ENCODE results near the gene KPNA3.

The KPNA3 gene

DNA sequence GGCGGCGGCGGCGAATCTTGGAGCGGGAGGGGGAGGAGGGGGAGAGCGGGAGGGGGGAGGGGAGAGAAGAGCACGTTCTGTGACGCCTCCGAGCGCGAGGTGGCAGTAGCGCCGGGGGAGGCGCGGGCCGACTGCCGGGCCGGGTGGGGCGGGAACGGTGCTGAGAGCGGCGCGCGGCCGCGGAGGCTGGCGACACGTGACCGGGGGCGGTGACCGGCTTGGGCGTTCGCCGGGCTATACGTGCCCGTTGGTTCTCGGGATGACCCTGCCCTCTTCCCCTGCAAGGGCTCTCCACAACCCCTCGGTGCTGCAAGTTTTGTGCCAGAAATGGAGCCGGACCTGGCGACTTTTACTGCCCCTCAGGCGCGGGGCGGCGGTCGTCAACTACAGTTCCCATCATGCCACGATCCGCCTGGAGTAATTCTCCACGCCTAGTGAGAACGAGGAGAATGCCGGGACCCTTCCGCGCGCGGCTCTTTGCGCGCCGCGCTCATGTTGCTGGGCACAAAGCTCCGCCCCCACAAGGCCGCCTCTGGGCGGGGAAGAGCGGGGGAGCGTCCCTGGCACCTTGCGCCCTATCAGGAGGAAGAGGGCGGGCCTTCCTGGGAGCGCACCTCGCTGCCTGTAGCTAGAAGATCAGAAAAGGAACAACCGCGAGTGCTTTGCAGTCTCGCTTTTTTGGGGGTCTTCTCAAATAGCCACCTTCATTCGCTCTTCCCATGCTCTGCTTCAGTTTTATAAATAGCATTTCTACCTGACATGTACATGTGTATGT, at the start of gene KPNA3:
Gene KPNA3 (minus strand): TSS at position 133 of the 775 bp plus-strand sequence. CDS start 176 bp downstream, outside the sequence.
- peak within 1 kb of the TSS; percentile 100 for H3K9ac ChIP-seq (ENCODE audit: low read depth, low read length)
- no peaks in the 10 kb centered on the region for H3K36me3 ChIP-seq (ENCODE audit: insufficient read depth, low read length)
- H3K4me1 ChIP-seq (ENCODE audit: insufficient read depth, low read length) = peaks cover 14% of the 10 kb centered on the region
- H3K9me3 ChIP-seq (ENCODE audit: control insufficient read depth, insufficient read depth, low read length) = no peaks in the 10 kb centered on the region

GRCh38 chr13:49841964-49842363, 49.5 kb upstream of the KPNA3 start:
- Histone ChIP-seq H3K36me3 (ENCODE audit: insufficient read depth, low read length) (no peaks in the 10 kb centered on the region), H3K4me1 (ENCODE audit: insufficient read depth, low read length) (peaks cover 17% of the 10 kb centered on the region), H3K9me3 (ENCODE audit: control insufficient read depth, insufficient read depth, low read length) (no peaks in the 10 kb centered on the region), H3K9ac (ENCODE audit: low read depth, low read length) (no peak overlapping the region)

DNA sequence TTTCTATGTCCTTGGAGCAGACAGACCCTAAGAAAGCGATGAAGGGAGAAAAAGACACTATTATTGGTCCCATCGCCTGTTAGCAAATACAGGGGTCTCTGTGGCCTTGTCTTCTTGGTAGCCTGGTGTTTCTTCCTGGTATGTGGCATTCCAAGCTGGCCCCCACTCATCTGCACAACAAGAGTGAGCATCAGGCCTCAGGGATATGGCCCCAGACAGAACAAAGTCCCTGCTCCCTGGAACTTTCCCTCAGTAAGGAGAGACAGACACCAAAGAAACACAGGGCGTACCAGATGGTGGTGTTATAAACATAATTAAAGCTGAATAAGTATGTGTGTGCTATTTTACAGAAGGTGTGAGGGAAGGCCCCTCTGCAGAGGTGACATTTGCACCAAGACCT, 48.2 kb upstream of the KPNA3 start:
- Histone ChIP-seq H3K9me3 (ENCODE audit: control insufficient read depth, insufficient read depth, low read length) (no peaks in the 10 kb centered on the region), H3K36me3 (ENCODE audit: insufficient read depth, low read length) (no peaks in the 10 kb centered on the region), H3K9ac (ENCODE audit: low read depth, low read length) (no peak overlapping the region), H3K4me1 (ENCODE audit: insufficient read depth, low read length) (peaks cover 23% of the 10 kb centered on the region)

DNA sequence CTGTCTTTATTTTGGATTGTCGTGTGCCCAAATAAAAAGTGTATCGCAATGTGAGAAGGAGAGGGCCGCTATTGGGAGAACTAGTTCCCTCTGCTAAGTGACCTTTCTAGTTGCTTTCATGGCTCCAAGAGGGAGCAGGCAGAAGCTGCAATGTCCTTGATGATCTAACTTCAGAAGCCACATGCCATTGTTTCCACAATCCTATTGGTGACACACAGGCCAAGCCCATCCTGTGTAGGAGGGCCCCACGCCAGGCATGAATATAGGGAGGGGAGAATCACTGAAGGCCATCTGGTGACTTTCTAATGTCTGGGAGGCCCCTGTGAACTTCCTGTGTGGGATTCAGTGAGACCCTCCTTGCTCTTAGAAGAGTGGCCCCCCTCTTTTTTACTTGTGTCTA, 47.8 kb upstream of the KPNA3 start:
- H3K9me3 ChIP-seq (ENCODE audit: control insufficient read depth, insufficient read depth, low read length) = no peaks in the 10 kb centered on the region
- peaks cover 23% of the 10 kb centered on the region for H3K4me1 ChIP-seq (ENCODE audit: insufficient read depth, low read length)
- H3K9ac ChIP-seq (ENCODE audit: low read depth, low read length) = no peak overlapping the region
- H3K36me3 ChIP-seq (ENCODE audit: insufficient read depth, low read length) = no peaks in the 10 kb centered on the region

- Histone ChIP-seq H3K36me3 (ENCODE audit: insufficient read depth, low read length) (no peaks in the 10 kb centered on the region), H3K9ac (ENCODE audit: low read depth, low read length) (no peak overlapping the region), H3K9me3 (ENCODE audit: control insufficient read depth, insufficient read depth, low read length) (no peaks in the 10 kb centered on the region), H3K4me1 (ENCODE audit: insufficient read depth, low read length) (peaks cover 23% of the 10 kb centered on the region)
Measured at GRCh38 chr13:49838989-49839388, 46.5 kb upstream of the KPNA3 start.

GRCh38 chr13:49836516-49836915, 44.0 kb upstream of the KPNA3 start:
- Histone ChIP-seq H3K36me3 (ENCODE audit: insufficient read depth, low read length) (no peaks in the 10 kb centered on the region), H3K9me3 (ENCODE audit: control insufficient read depth, insufficient read depth, low read length) (no peaks in the 10 kb centered on the region), H3K4me1 (ENCODE audit: insufficient read depth, low read length) (peaks cover 23% of the 10 kb centered on the region), H3K9ac (ENCODE audit: low read depth, low read length) (no peak overlapping the region)

GRCh38 chr13:49833402-49833801, 40.9 kb upstream of the KPNA3 start:
- Histone ChIP-seq H3K9ac (ENCODE audit: low read depth, low read length) (no peak overlapping the region), H3K36me3 (ENCODE audit: insufficient read depth, low read length) (no peaks in the 10 kb centered on the region), H3K4me1 (ENCODE audit: insufficient read depth, low read length) (peaks cover 14% of the 10 kb centered on the region), H3K9me3 (ENCODE audit: control insufficient read depth, insufficient read depth, low read length) (no peaks in the 10 kb centered on the region)

GRCh38 chr13:49831455-49831854, 39.0 kb upstream of the KPNA3 start:
- Histone ChIP-seq H3K9ac (ENCODE audit: low read depth, low read length) (no peak overlapping the region), H3K9me3 (ENCODE audit: control insufficient read depth, insufficient read depth, low read length) (no peaks in the 10 kb centered on the region), H3K36me3 (ENCODE audit: insufficient read depth, low read length) (no peaks in the 10 kb centered on the region), H3K4me1 (ENCODE audit: insufficient read depth, low read length) (peaks cover 1% of the 10 kb centered on the region; the same call in 1 of the 2 replicates)

GRCh38 chr13:49830721-49831120, 38.2 kb upstream of the KPNA3 start:
- no peaks in the 10 kb centered on the region for H3K9me3 ChIP-seq (ENCODE audit: control insufficient read depth, insufficient read depth, low read length)
- no peaks in the 10 kb centered on the region; the same call in 1 of the 2 replicates for H3K4me1 ChIP-seq (ENCODE audit: insufficient read depth, low read length)
- H3K36me3 ChIP-seq (ENCODE audit: insufficient read depth, low read length) = no peaks in the 10 kb centered on the region
- H3K9ac ChIP-seq (ENCODE audit: low read depth, low read length) = no peak overlapping the region

DNA sequence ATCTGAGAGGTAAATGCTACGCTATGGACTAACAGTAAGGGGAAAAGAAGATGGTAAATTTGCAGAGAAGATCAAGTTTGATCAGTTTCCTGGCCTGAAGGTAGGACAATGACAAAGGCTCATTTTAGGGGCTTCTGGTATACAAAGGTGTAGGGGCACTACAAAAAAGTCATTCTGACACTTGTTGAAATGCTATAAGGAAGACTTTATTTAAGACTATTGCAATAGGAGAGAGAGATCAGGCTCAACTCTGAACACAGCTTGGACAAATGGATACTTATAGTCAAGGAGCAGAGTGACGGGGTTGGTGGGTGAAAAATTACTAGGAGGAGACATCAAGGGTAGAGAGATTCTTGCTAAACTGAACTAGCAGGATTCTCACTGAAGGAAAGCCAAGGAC, 37.2 kb upstream of the KPNA3 start:
- Histone ChIP-seq H3K36me3 (ENCODE audit: insufficient read depth, low read length) (no peaks in the 10 kb centered on the region), H3K9ac (ENCODE audit: low read depth, low read length) (no peak overlapping the region), H3K9me3 (ENCODE audit: control insufficient read depth, insufficient read depth, low read length) (no peaks in the 10 kb centered on the region), H3K4me1 (ENCODE audit: insufficient read depth, low read length) (no peaks in the 10 kb centered on the region; the same call in 1 of the 2 replicates)

GRCh38 chr13:49828453-49828852, 36.0 kb upstream of the KPNA3 start:
- Histone ChIP-seq H3K4me1 (ENCODE audit: insufficient read depth, low read length) (no peaks in the 10 kb centered on the region; the same call in 1 of the 2 replicates), H3K9ac (ENCODE audit: low read depth, low read length) (no peak overlapping the region), H3K9me3 (ENCODE audit: control insufficient read depth, insufficient read depth, low read length) (no peaks in the 10 kb centered on the region), H3K36me3 (ENCODE audit: insufficient read depth, low read length) (no peaks in the 10 kb centered on the region)

DNA sequence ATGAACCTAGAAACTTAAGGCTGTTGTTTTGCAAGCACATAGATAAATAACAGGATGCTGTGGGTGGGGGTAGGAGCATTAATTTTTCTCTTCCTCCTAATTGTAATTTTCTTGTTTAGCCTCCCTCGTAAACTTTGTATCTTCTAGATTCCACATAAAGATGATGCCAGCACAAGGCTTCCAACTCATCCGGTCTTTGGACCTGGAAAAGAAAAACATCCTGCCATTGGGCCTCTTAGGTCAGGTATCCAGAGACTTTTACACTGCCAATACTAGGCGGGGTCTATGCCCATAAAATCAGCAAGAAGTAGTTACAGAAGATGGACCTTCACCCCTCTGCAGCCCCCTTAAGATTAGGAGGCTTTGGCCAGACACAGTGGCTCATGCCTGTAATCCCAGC, 35.4 kb upstream of the KPNA3 start:
- Histone ChIP-seq H3K36me3 (ENCODE audit: insufficient read depth, low read length) (no peaks in the 10 kb centered on the region), H3K4me1 (ENCODE audit: insufficient read depth, low read length) (no peaks in the 10 kb centered on the region), H3K9ac (ENCODE audit: low read depth, low read length) (no peak overlapping the region), H3K9me3 (ENCODE audit: control insufficient read depth, insufficient read depth, low read length) (no peaks in the 10 kb centered on the region)

GRCh38 chr13:49827336-49827735, 34.9 kb upstream of the KPNA3 start:
- H3K4me1 ChIP-seq (ENCODE audit: insufficient read depth, low read length) = no peaks in the 10 kb centered on the region
- H3K36me3 ChIP-seq (ENCODE audit: insufficient read depth, low read length) = no peaks in the 10 kb centered on the region
- H3K9me3 ChIP-seq (ENCODE audit: control insufficient read depth, insufficient read depth, low read length) = no peaks in the 10 kb centered on the region
- H3K9ac ChIP-seq (ENCODE audit: low read depth, low read length) = no peak overlapping the region

DNA sequence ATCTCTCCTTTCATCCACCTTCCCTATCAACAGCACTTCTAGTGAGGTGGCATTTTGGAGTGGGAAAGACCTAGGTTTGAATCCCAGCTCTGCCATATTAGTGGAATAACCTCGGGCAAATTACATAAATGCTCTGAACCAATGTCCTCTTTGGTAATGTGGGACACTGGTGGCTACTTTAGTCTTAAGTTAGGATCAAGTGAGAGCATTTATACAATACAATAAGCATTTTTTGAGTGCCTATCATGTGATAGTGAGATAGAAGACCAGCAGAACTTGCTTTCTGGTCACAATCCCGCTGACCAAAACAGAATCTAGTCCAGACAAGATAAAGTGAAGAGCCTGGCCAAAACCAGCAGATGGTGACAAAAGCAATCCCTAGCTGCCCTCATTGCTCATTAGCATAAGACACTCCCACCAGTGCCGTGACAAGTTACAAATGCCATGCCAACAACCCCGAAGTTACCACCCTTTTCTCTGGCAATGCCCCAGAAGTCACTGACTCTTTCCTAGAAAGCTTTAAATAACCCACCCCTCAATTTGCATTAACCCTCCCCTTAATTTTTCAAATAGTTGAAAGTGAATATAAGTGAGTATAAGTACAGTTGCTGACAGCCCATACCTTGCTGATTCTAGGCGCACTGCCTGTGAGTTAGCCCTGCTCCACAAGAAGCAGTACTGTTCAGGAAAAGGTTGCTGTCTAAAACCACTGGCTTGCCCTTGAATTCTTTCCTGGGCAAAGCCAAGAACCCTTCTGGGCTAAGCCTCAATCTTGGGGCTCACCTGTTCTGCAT, 28.9 kb upstream of the KPNA3 start:
- H3K4me1 ChIP-seq (ENCODE audit: insufficient read depth, low read length) = no peaks in the 10 kb centered on the region
- no peaks in the 10 kb centered on the region for H3K9me3 ChIP-seq (ENCODE audit: control insufficient read depth, insufficient read depth, low read length)
- no peaks in the 10 kb centered on the region for H3K36me3 ChIP-seq (ENCODE audit: insufficient read depth, low read length)
- H3K9ac ChIP-seq (ENCODE audit: low read depth, low read length) = no peak overlapping the region
